Liver (tissue), 9 donors: ENCODE results near the gene BMAL1. TPM values are rescaled to one million over a fixed set of nuclear protein-coding genes. Genes with fewer than 3 reads are reported as not detected.

Experiments
- DNase-seq: peaks from one replicate; pipeline ENCODE4 v3.0.0-alpha.2; 2017; ENCODE audit warnings: low spot score
- H3K27ac ChIP-seq, 2 donors: one replicate each; pipeline ENCODE4 v1.7.0; 2013; ENCODE audit warnings: inconsistent platforms in 2 of 2, low read length in 2 of 2, control low read depth in 1 of 2, low read depth in 1 of 2, mild to moderate bottlenecking in 1 of 2
- H3K27me3 ChIP-seq, 4 donors: one replicate each; pipeline versions ENCODE4 v1.6.1 to v1.7.0; 2013; ENCODE audit warnings: low read length in 3 of 4, inconsistent platforms in 1 of 4, mild to moderate bottlenecking in 1 of 4, moderate library complexity in 1 of 4; ENCODE audit not compliant: control insufficient read depth in 4 of 4, insufficient read depth in 4 of 4
- H3K36me3 ChIP-seq, 4 donors: one replicate each; pipeline versions ENCODE4 v1.6.1 to v1.7.0; 2013; ENCODE audit warnings: low read length in 3 of 4, mild to moderate bottlenecking in 3 of 4, low read depth in 1 of 4, moderate library complexity in 1 of 4; ENCODE audit not compliant: control insufficient read depth in 4 of 4, insufficient read depth in 3 of 4
- H3K4me1 ChIP-seq, 4 donors: one replicate each; pipeline versions ENCODE4 v1.6.1 to v1.7.0; 2013; ENCODE audit warnings: low read length in 3 of 4, mild to moderate bottlenecking in 3 of 4, moderate library complexity in 1 of 4; ENCODE audit not compliant: control insufficient read depth in 4 of 4, insufficient read depth in 4 of 4
- H3K4me3 ChIP-seq, 3 donors: one replicate each; pipeline versions ENCODE4 v1.6.1 to v1.7.0; 2013; ENCODE audit warnings: low read length in 3 of 3, control low read depth in 1 of 3, low read depth in 1 of 3, mild to moderate bottlenecking in 1 of 3
- H3K9ac ChIP-seq, 2 donors: one replicate each; pipeline ENCODE4 v1.7.0; 2013; ENCODE audit warnings: low read length in 2 of 2, mild to moderate bottlenecking in 2 of 2, moderate library complexity in 2 of 2, control low read depth in 1 of 2, low read depth in 1 of 2
- H3K9me3 ChIP-seq, 4 donors: one replicate each; pipeline versions ENCODE4 v1.6.1 to v1.7.0; 2013; ENCODE audit warnings: low read length in 3 of 4; ENCODE audit not compliant: control insufficient read depth in 4 of 4
- EGR1 ChIP-seq, 2 donors: IDR thresholded peaks; 2 replicates each; pipeline ENCODE4 v1.6.1; 2016 to 2018; ENCODE audit warnings: antibody characterized with exemption in 2 of 2, low read depth in 2 of 2
- FOXA1 ChIP-seq: IDR thresholded peaks from 2 replicates; pipeline ENCODE4 v1.6.1; 2016; ENCODE audit warnings: antibody characterized with exemption
- FOXA2 ChIP-seq: IDR thresholded peaks from 2 replicates; pipeline ENCODE4 v1.6.1; 2016; ENCODE audit warnings: antibody characterized with exemption
- GABPA ChIP-seq, 2 donors: IDR thresholded peaks in 1 of 2; conservative IDR thresholded peaks in 1 of 2; 2 replicates each; pipeline ENCODE4 v1.6.1; 2016; ENCODE audit warnings: antibody characterized with exemption in 2 of 2, mild to moderate bottlenecking in 1 of 2, moderate library complexity in 1 of 2
- HNF4A ChIP-seq, 2 donors: conservative IDR thresholded peaks; 2 replicates each; pipeline ENCODE4 v1.6.1; 2016; ENCODE audit warnings: antibody characterized with exemption in 2 of 2, mild to moderate bottlenecking in 2 of 2
- HNF4G ChIP-seq: IDR thresholded peaks from 2 replicates; pipeline ENCODE4 v1.6.1; 2016; ENCODE audit warnings: antibody characterized with exemption
- NR2F2 ChIP-seq: IDR thresholded peaks from 2 replicates; pipeline ENCODE4 v1.6.1; 2016; ENCODE audit warnings: antibody characterized with exemption
- RAD21 ChIP-seq, 2 donors: IDR thresholded peaks; 2 replicates each; pipeline ENCODE4 v1.6.1; 2016; ENCODE audit warnings: antibody characterized with exemption in 2 of 2, mild to moderate bottlenecking in 2 of 2
- RXRA ChIP-seq, 2 donors: IDR thresholded peaks; 2 replicates each; pipeline ENCODE4 v1.6.1; 2017 to 2018; ENCODE audit warnings: antibody characterized with exemption in 2 of 2, mild to moderate bottlenecking in 1 of 2
- SP1 ChIP-seq: IDR thresholded peaks from 2 replicates; pipeline ENCODE4 v1.6.1; 2018; ENCODE audit warnings: antibody characterized with exemption, mild to moderate bottlenecking
- TAF1 ChIP-seq: conservative IDR thresholded peaks from 2 replicates; pipeline ENCODE4 v1.6.1; 2016; ENCODE audit warnings: antibody characterized with exemption, mild to moderate bottlenecking
- YY1 ChIP-seq: IDR thresholded peaks from 2 replicates; pipeline ENCODE4 v1.6.1; 2016; ENCODE audit warnings: antibody characterized with exemption, mild to moderate bottlenecking
- WGBS: extraction: QIAGEN DNeasy Blood & Tissue Kit; methylation state at CpG from one replicate; pipeline ENCODE4 v1.1.7; 2013; 5-methylcytosine and 5-hydroxymethylcytosine counted together
- polyA plus RNA-seq, 2 donors: library from polyadenylated mRNA; stranded (reverse) in 1 of 2; unstranded in 1 of 2; fragments of 200-250 nt in 1 of 2; fragments of >200 nt in 1 of 2; fragmentation: Nextera tagmentation in 1 of 2; extraction: Ambion mirVana in 1 of 2; gene quantifications; one replicate each; pipeline versions ENCODE4 v1.2.1 to v1.2.3, GENCODE V29; 2013 to 2015
- total RNA-seq, 2 donors: library from RNA; depleted of rRNA; stranded (reverse); fragments of >200 nt; gene quantifications; one replicate each; pipeline ENCODE4 v1.2.3, GENCODE V29; 2014
- TF ChIP-seq, protein P1 (sequence below): IDR thresholded peaks from 2 replicates; pipeline ENCODE4 v1.6.1; 2016; ENCODE audit warnings: antibody characterized with exemption
- TF ChIP-seq, protein P2 (sequence below): IDR thresholded peaks from 2 replicates; pipeline ENCODE4 v1.6.1; 2016; ENCODE audit warnings: antibody characterized with exemption
- TF ChIP-seq, protein P3 (sequence below): fragments of 150-350 bp; IDR thresholded peaks from 2 replicates; pipeline ENCODE4 v1.5.1; 2017; ENCODE audit warnings: improper control_type of control experiment, low read depth, low read length; ENCODE audit not compliant: missing input control
- TF ChIP-seq, protein P4 (sequence below): IDR thresholded peaks from 2 replicates; pipeline ENCODE4 v1.6.1; 2016; ENCODE audit warnings: antibody characterized with exemption, mild to moderate bottlenecking
- donor health status: healthy.
- donor health status: healthy.
- donor health status: healthy.
- donor health status: healthy.
- donor health status: healthy.

The BMAL1 gene
- total and polyA plus RNA-seq, 4 donors, result 4.7 to 39.0 (median 15.0) TPM

DNA sequence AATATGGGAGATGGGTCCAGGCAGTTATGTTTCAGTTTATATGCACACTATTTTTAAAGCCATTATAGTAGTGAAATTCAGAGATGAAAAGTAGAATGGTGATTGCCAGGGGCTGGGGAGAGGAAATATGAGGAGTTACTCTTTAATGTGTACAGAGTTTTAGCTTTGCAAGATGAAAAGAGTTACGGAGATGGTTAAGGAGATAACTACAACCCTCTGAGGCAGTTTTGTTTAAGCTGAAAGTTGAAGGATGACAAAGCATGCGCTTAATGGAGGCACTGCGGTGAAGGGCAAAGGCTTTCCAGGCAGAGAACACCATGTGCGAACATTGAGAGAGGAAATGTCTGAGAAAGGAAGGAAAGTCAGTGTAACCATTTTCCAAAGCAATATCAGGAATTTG lies 18.2 kb upstream of the BMAL1 start (continued):
- TF ChIP-seq TAF1, result no peak
- no peak for TF ChIP-seq NR2F2
- no peak for TF ChIP-seq RXRA (IDR thresholded peaks at IDR 0.05)
- no peak for TF ChIP-seq HNF4A (conservative IDR thresholded peaks at IDR 0.05)
- TF ChIP-seq, protein P1, sequence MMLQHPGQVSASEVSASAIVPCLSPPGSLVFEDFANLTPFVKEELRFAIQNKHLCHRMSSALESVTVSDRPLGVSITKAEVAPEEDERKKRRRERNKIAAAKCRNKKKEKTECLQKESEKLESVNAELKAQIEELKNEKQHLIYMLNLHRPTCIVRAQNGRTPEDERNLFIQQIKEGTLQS, result no peak
- TF ChIP-seq, protein P2, sequence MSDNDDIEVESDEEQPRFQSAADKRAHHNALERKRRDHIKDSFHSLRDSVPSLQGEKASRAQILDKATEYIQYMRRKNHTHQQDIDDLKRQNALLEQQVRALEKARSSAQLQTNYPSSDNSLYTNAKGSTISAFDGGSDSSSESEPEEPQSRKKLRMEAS, result no peak

DNA sequence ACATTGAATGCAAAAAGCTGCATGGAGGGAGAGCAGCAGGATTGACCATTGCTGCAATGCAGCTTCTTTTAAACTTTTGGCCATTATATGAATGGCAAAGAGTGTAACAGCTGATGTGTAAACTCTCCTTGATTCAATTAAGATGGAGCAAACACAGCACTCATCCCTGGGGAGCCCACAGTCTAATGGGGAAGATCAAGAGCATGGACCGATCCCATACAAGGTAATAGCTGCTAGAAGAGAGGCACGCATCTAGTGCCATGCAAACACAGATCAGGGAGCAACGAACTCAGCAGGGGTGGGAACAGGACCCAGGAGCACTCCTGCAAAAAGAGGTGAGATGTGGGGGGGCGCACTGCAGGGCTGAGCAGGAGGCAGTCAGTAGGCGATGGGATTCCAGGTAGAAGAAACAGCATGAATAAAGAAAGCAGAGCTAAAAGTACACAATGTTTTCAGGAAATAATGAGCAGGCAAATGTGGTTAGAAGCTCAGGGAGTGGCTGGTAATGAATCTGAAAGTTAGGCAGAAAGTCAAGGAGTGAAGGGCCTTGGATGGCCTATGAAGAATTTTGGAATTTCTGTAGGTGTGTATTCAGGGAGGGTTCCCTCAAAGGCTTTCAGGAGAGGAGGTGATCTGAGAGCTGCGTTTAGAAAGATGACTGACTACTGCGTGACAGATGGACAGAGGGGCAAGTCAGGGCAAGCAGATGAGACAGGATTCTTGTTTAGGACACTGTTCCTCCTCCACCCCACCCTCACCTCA lies 17.2 kb upstream of the BMAL1 start:
- no peaks in the 10 kb centered on the region for H3K36me3 ChIP-seq
- no peaks in the 10 kb centered on the region for H3K9me3 ChIP-seq
- no peak overlapping the region for H3K9ac ChIP-seq
- no peaks in the 10 kb centered on the region for H3K4me1 ChIP-seq
- peak overlapping the region in 1 of 2 donors; percentile 57 for H3K27ac ChIP-seq
- H3K27me3 ChIP-seq, result no peaks in the 10 kb centered on the region
- TF ChIP-seq SP1 (no peak), EGR1 (IDR thresholded peaks at IDR 0.05; ENCODE audit: low read depth in 2 of 2) (no peak), YY1 (no peak), HNF4G (no peak), FOXA1 (no peak), GABPA (IDR thresholded peaks at IDR 0.05 in 1 of 2, conservative IDR thresholded peaks at IDR 0.05 in 1 of 2) (no peak), RAD21 (IDR thresholded peaks at IDR 0.05) (no peak)
- DNase-seq, result no peak
- WGBS, result 81% methylated on average over 7 of the region's 7 CpGs
- no peak overlapping the region for H3K4me3 ChIP-seq

DNA sequence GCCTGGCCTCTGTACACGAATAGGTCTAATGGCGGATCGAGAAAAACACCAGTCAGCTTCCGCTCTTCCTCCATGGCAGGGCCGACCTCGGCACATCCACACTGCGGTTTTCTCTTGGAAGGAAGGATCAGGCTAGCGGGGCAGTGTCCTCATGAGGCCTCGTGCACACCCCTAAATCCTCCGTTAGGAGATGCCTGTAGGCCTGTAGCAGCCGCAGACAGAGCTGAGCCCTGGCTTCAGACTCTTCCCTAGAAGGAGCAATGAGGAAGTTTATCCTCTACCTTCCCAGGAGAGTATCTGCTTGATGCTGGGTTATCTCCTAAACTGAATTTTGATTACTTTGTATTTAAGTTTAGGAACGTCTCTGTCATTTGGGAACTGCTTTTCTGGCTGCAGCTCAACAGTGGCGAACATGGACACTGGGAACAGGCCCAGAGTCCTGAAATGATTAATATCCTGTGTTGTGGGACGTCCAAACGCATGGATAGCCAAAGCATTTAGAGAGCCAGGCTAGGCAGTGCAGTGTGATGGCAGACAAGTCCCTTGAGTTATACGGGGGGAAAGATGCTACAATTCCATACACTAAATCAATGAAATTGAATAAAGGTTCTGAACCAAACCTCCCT lies 16.5 kb upstream of the BMAL1 start:
- no peak overlapping the region for H3K4me3 ChIP-seq
- WGBS, result 74% methylated on average over 16 of the region's 16 CpGs
- no peak overlapping the region for H3K9ac ChIP-seq
- DNase-seq, result no peak
- TF ChIP-seq YY1 (no peak), RAD21 (IDR thresholded peaks at IDR 0.05) (no peak), EGR1 (IDR thresholded peaks at IDR 0.05; ENCODE audit: low read depth in 2 of 2) (no peak), FOXA2 (no peak), NR2F2 (no peak)
- TF ChIP-seq, protein P3, sequence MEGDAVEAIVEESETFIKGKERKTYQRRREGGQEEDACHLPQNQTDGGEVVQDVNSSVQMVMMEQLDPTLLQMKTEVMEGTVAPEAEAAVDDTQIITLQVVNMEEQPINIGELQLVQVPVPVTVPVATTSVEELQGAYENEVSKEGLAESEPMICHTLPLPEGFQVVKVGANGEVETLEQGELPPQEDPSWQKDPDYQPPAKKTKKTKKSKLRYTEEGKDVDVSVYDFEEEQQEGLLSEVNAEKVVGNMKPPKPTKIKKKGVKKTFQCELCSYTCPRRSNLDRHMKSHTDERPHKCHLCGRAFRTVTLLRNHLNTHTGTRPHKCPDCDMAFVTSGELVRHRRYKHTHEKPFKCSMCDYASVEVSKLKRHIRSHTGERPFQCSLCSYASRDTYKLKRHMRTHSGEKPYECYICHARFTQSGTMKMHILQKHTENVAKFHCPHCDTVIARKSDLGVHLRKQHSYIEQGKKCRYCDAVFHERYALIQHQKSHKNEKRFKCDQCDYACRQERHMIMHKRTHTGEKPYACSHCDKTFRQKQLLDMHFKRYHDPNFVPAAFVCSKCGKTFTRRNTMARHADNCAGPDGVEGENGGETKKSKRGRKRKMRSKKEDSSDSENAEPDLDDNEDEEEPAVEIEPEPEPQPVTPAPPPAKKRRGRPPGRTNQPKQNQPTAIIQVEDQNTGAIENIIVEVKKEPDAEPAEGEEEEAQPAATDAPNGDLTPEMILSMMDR, result no peak
- TF ChIP-seq, protein P1, result no peak
- TF ChIP-seq, protein P4, sequence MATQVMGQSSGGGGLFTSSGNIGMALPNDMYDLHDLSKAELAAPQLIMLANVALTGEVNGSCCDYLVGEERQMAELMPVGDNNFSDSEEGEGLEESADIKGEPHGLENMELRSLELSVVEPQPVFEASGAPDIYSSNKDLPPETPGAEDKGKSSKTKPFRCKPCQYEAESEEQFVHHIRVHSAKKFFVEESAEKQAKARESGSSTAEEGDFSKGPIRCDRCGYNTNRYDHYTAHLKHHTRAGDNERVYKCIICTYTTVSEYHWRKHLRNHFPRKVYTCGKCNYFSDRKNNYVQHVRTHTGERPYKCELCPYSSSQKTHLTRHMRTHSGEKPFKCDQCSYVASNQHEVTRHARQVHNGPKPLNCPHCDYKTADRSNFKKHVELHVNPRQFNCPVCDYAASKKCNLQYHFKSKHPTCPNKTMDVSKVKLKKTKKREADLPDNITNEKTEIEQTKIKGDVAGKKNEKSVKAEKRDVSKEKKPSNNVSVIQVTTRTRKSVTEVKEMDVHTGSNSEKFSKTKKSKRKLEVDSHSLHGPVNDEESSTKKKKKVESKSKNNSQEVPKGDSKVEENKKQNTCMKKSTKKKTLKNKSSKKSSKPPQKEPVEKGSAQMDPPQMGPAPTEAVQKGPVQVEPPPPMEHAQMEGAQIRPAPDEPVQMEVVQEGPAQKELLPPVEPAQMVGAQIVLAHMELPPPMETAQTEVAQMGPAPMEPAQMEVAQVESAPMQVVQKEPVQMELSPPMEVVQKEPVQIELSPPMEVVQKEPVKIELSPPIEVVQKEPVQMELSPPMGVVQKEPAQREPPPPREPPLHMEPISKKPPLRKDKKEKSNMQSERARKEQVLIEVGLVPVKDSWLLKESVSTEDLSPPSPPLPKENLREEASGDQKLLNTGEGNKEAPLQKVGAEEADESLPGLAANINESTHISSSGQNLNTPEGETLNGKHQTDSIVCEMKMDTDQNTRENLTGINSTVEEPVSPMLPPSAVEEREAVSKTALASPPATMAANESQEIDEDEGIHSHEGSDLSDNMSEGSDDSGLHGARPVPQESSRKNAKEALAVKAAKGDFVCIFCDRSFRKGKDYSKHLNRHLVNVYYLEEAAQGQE, result no peak
- H3K27me3 ChIP-seq, result no peaks in the 10 kb centered on the region
- peak overlapping the region; percentile 32 to 57 for H3K27ac ChIP-seq
- no peaks in the 10 kb centered on the region for H3K9me3 ChIP-seq
- no peaks in the 10 kb centered on the region for H3K4me1 ChIP-seq
- no peaks in the 10 kb centered on the region for H3K36me3 ChIP-seq
